Hepatic stellate cell (primary cell): ENCODE measurements around the gene ZNF567.
A peak's percentile ranks its signal among the peaks of the same experiment; 100 is the strongest.
"Not testable (repeated sequence)": the region's sequence is repeated elsewhere in the genome, so short reads cannot be mapped to it uniquely, and the experiment has no call there.

ENCODE experiments used
- DNase-seq: peaks from one replicate; pipeline ENCODE4 v3.0.0; 2011; ENCODE audit warnings: low spot score

ZNF567 gene

DNA sequence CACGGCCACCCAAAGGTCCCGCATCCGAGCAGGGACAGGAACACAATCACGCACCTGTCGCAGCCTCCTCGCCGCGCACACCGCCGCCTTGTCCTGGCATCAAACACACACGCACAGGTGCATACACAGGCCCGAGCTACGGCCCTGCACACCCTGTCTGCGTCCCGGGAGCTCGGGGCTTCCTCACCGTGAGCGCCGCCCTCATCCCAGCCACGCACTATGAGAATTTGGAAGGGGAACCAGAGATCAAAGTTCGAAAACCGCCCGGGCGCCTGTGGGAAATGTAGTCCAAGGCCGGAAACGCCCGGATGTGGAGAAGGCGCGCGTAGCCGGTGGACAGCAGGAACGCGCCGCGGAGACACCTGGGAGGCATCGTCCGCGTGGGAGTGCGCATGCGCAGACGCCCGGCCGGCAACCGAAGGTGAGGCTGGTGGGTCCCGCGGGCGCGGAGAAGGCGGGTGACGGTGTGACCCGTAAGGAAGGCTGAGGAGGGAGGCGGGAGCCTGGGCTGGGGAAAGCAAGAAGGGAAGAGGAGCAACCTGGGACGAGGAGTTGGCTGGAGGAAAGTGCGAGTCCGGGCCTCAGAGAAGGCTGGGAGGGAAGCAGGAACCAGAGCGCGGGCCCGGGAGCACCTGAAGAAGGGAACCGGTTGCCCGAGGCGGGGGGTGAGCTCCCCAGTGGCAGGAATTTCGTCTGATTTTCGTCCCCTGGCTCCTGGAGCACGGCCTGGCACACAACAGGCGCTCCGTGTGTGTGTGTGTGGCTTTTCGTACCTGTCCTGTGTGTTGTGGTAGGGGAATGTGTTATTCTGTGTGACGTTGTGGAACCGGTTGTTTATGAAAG, at the start of gene ZNF567:
ZNF567 (plus strand) TSS at position 399 of the 843 bp plus-strand sequence. CDS start 7,256 bp downstream, outside the sequence.
- peak; percentile 98 for DNase-seq

- no peak for DNase-seq
These were observed 48.4 kb upstream of the ZNF567 start for GRCh38 chr19:36638862-36639510.

DNA sequence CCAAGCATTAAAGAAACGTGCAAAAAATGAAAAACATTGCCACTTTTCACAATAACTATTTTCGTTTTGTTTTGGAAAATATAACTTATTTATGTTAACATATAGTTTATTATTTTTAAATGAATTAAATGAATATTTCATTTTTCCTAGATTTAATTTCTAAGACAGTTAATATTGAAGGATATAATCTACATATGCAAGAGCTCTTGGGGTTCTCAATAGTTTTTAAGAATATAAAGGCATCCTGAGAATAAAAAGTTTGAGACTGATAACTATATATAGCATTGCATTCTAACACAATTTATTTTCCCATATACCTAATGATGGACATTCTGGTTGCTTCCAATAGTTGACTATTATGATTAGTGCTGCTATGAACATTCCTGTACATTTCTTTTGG, 40.7 kb upstream of the ZNF567 start:
- no peak for DNase-seq

DNA sequence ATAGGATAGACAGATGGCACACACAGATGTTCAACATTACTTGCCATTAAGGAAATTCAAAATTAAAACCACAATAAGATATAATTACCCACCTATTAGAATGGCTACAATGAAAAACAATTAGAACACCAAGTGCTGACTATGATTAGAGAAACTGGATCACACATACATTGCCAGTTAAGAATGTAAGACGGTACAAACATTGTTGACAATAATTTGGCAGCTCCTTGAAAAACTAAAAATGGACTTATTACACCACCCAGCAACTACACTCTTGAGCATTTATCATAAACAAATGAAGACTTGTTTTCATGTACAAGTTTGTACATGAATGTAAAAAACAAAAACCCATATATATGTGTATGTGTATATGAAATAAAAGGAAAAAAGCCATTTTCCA, 34.5 kb upstream of the ZNF567 start:
- no peak for DNase-seq

DNA sequence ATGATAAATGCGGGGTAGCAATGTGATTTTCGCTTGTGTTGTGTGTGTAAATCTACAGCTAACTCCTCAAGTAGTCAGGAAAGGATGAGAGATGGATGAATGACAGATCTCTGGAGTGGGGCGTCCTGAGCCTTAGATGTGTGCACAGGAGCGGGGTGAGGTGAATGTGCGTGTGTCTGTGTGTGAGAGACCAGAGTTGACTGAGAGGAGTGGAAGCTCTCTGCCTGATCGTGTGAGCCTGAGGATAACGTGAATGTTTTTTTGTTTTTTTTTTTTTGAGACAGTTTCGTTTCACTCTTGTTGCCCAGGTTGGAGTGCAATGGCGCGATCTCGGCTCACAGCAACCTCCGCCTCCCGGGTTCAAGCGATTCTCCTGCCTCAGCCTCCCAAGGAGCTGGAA, 21.6 kb upstream of the ZNF567 start:
- DNase-seq, result no peak

DNA sequence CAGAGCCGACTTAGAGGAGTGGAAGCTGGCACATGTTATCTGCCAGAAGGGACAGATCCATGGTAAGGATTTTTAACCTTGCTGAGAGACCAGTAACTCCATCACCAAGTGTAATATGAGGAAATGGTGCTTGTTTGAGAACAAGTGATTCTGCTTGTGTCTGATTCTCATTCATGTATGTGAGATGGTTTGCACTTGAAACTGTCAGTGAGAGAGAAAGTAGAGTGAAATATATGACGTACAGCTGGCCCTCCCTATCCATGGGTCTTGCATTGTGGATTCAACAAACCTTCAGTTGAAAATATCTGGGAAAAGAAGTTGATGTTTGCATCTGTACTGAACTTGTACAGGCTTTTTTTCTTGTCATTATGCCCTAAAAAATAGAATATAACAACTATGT, 18.8 kb upstream of the ZNF567 start:
- DNase-seq, result no peak

- DNase-seq, result no peak
These were observed 15.0 kb upstream of the ZNF567 start for GRCh38 chr19:36672368-36672767.

GRCh38 chr19:36674201-36674600, 13.2 kb upstream of the ZNF567 start:
- DNase-seq, result no peak

GRCh38 chr19:36679455-36679854, 8.0 kb upstream of the ZNF567 start:
- DNase-seq, result no peak

DNA sequence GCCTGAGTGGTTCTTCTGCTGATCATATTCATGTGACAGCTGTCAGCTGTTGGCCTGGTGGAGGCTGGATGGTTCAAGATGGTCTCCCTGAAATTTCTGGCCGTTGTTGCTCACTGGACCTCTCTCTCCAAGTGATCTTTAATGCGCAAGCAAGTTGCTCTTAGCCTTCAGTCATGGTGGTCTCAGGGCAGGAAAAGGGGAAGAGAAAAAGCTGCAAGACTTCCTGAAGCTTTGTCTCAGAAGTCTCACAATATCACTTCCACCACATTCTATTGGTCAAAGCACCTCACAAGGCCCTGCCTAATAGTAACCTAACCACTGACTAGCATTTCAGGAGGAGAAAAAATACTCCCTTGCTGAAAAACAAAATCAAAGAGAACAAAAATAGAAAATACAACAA, 1.6 kb upstream of the ZNF567 start:
- DNase-seq, result no peak

- DNase-seq, result peak; percentile 8
These were observed 823 bp upstream of the ZNF567 start for GRCh38 chr19:36686365-36687213.

GRCh38 chr19:36688058-36688457, 646 bp downstream of the ZNF567 start:
- DNase-seq, result peak; percentile 6

- DNase-seq, result no peak
These were observed 19.7 kb downstream of the ZNF567 start for GRCh38 chr19:36707134-36707533.

DNA sequence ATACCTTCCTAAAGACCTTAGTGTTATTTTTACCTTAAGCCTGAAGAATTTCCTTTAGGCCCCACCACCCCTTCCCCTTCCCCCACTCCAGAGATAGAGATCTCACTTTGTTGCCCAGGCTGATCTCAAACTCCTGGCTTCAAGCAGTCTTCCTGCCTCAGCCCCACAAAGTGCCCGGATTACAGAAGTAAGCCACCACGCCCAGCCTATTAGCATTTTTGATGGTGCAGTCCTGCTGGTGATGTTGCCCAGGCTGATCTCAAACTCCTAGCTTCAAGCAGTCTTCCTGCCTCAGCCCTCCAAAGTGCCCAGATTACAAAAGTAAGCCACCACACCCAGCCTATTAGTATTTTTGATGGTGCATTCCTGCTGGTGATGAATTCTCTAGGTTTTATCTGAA, 22.0 kb downstream of the ZNF567 start:
- DNase-seq, result no peak

GRCh38 chr19:36719687-36720556, 32.5 kb downstream of the ZNF567 start:
- DNase-seq, result no peak

GRCh38 chr19:36736166-36736565, 48.8 kb downstream of the ZNF567 start:
- DNase-seq, result not testable (repeated sequence)

DNA sequence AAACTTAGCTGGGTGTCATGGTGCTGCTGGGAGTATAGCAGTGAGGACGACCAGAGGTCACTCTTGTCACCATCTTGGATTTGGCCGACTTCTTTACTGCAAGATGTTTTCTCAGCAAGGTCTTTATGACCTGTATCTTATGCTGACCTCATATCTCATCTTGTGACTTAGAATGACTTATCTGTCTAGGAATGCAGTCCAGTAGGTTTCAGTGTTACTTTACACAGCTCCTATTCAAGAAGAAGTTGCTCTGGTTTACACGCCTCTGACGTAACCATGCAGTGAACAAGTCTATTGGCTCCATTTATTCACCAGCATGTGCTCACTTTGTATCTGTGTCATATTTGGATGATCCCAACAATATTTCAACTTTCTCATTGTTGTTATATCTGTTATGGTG, 58.5 kb downstream of the ZNF567 start:
- no peak for DNase-seq

DNA sequence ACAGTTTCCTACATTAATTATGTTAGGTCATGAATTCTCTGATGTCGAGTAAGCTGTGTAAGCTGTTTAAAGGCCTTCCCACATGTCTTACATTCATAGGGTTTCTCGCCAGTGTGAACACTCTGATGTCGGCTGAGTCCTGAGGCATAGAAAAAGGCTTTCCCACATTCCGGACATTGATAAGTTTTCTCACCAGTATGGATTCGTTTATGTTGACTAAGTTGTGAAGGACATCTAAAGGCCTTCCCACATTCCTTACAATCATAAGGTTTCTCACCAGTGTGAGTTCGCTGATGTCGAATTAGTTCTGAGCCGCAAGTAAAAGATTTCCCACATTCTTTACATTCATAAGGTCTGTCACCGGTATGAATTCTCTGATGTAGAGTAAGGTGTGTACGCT, 60.3 kb downstream of the ZNF567 start:
- no peak for DNase-seq

GRCh38 chr19:36748431-36749275, 61.2 kb downstream of the ZNF567 start:
- DNase-seq, result no peak

GRCh38 chr19:36749613-36750012, 62.2 kb downstream of the ZNF567 start:
- not testable (repeated sequence) for DNase-seq
